Kidney (tissue), 14 donors: Measurements from ENCODE around the gene KLF2. TPM values are rescaled to one million over a fixed set of nuclear protein-coding genes. Genes with fewer than 3 reads are reported as not detected.

ENCODE experiments used
- DNase-seq, 5 donors: peaks; one replicate each; pipeline ENCODE4 v3.0.0-alpha.2; 2013 to 2020
- FAIRE-seq: peaks from 2 replicates; lab custom pipeline; 2012; peaks lifted over from hg19 to GRCh38; lab: Jason Lieb, UNC
- H3K27ac ChIP-seq, 2 donors: one replicate each; pipeline ENCODE4 v1.7.0; 2013; ENCODE audit warnings: low read depth in 2 of 2, low read length in 2 of 2, inconsistent platforms in 1 of 2
- H3K27me3 ChIP-seq: one replicate; pipeline ENCODE4 v1.7.1; 2013; ENCODE audit warnings: low read length, inconsistent platforms; ENCODE audit not compliant: control insufficient read depth, insufficient read depth
- H3K36me3 ChIP-seq, 3 donors: one replicate each; pipeline versions ENCODE4 v1.7.0 to v1.7.1; 2013; ENCODE audit warnings: low read length in 3 of 3, control low read depth in 1 of 3, inconsistent platforms in 1 of 3; ENCODE audit not compliant: insufficient read depth in 3 of 3, control insufficient read depth in 2 of 3
- H3K4me1 ChIP-seq, 3 donors: one replicate each; pipeline versions ENCODE4 v1.7.0 to v1.7.1; 2013; ENCODE audit warnings: low read length in 3 of 3, inconsistent platforms in 1 of 3, low read depth in 1 of 3; ENCODE audit not compliant: control insufficient read depth in 2 of 3, insufficient read depth in 2 of 3
- H3K4me3 ChIP-seq, 3 donors: one replicate each; pipeline versions ENCODE4 v1.7.0 to v1.8.1; 2013; ENCODE audit warnings: low read length in 3 of 3, control low read depth in 1 of 3, inconsistent platforms in 1 of 3
- H3K9ac ChIP-seq, 3 donors: one replicate each; pipeline versions ENCODE4 v1.7.0 to v1.7.1; 2013; ENCODE audit warnings: low read length in 3 of 3, control low read depth in 1 of 3, inconsistent platforms in 1 of 3
- H3K9me3 ChIP-seq, 3 donors: one replicate each; pipeline versions ENCODE4 v1.7.0 to v1.7.1; 2013; ENCODE audit warnings: low read length in 3 of 3, control low read depth in 1 of 3, inconsistent platforms in 1 of 3; ENCODE audit not compliant: control insufficient read depth in 2 of 3, insufficient read depth in 1 of 3
- intact Hi-C: fragments of 100-400 bp; cut with DNase I; formaldehyde crosslinking; loops from one replicate; pipeline ENCODE4 v1.11.1; 2022
- polyA plus RNA-seq: library from polyadenylated mRNA; stranded (reverse); fragments of 350-450 nt; fragmentation: Illumina TruSeq; extraction: RNeasy Lipid Tissue Mini Kit (QIAGEN cat#74804); gene quantifications from one replicate; pipeline ENCODE4 v1.2.3, GENCODE V29; 2014; ENCODE audit warnings: low read depth, low replicate concordance; ENCODE audit not compliant: insufficient read depth
- total RNA-seq: library from RNA; stranded (reverse); fragmentation: NEBNext Ultra II Directional; extraction: Animal tissue kit (Norgen Biotek cat#: 25700); gene quantifications from one replicate; pipeline ENCODE4 v1.2.1, GENCODE V29; 2021
- TF ChIP-seq, protein P1 (sequence below): IDR thresholded peaks from 3 replicates; pipeline ENCODE4 v1.5.1; 2012; ENCODE audit warnings: mild to moderate bottlenecking, moderate library complexity, borderline replicate concordance; ENCODE audit not compliant: insufficient read depth; ENCODE audit errors: extremely low read depth
- donor health status: control.
- donor health status: control.
- donor health status: control.
- donor health status: control.
- donor health status: control.
- donor health status: DM: yes; HTN: yes; CAD: no.
- donor health status: Normal renal cell carcinoma (clear cell type).

KLF2 gene
- total and polyA plus RNA-seq, 2 donors from 2014 or later: 114 to 131 TPM

DNA sequence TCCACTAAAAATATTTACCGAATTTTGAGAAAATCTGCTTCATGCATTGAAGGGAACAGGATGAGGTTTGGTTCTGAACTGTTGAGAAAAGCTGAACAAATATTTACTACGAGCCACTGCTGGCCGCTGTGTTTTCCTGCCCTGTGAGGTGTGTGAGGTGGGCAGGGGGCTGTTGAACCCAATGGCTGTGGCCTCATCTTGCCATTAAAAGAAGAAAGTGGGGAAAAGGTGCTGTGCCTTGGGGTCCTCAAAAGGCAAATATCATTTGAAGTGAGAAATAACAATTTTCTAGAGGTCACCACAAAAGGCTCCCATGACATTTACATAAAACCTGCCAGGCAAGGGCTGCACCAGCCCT, 44.7 kb downstream of the KLF2 start:
- intact Hi-C loops: no loop called here
- Histone ChIP-seq H3K36me3 (peaks cover 0 to 3% (median 0%) of the 10 kb centered on the region in 3 donors), H3K27ac (no peak overlapping the region), H3K4me1 (peaks cover 0 to 48% (median 37%) of the 10 kb centered on the region in 3 donors), H3K4me3 (no peak overlapping the region), H3K9me3 (no peaks in the 10 kb centered on the region), H3K9ac (no peak overlapping the region), H3K27me3 (no peaks in the 10 kb centered on the region)
- DNase-seq (no peak), FAIRE-seq (no peak)
- TF ChIP-seq, protein P1, sequence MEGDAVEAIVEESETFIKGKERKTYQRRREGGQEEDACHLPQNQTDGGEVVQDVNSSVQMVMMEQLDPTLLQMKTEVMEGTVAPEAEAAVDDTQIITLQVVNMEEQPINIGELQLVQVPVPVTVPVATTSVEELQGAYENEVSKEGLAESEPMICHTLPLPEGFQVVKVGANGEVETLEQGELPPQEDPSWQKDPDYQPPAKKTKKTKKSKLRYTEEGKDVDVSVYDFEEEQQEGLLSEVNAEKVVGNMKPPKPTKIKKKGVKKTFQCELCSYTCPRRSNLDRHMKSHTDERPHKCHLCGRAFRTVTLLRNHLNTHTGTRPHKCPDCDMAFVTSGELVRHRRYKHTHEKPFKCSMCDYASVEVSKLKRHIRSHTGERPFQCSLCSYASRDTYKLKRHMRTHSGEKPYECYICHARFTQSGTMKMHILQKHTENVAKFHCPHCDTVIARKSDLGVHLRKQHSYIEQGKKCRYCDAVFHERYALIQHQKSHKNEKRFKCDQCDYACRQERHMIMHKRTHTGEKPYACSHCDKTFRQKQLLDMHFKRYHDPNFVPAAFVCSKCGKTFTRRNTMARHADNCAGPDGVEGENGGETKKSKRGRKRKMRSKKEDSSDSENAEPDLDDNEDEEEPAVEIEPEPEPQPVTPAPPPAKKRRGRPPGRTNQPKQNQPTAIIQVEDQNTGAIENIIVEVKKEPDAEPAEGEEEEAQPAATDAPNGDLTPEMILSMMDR: no peak

DNA sequence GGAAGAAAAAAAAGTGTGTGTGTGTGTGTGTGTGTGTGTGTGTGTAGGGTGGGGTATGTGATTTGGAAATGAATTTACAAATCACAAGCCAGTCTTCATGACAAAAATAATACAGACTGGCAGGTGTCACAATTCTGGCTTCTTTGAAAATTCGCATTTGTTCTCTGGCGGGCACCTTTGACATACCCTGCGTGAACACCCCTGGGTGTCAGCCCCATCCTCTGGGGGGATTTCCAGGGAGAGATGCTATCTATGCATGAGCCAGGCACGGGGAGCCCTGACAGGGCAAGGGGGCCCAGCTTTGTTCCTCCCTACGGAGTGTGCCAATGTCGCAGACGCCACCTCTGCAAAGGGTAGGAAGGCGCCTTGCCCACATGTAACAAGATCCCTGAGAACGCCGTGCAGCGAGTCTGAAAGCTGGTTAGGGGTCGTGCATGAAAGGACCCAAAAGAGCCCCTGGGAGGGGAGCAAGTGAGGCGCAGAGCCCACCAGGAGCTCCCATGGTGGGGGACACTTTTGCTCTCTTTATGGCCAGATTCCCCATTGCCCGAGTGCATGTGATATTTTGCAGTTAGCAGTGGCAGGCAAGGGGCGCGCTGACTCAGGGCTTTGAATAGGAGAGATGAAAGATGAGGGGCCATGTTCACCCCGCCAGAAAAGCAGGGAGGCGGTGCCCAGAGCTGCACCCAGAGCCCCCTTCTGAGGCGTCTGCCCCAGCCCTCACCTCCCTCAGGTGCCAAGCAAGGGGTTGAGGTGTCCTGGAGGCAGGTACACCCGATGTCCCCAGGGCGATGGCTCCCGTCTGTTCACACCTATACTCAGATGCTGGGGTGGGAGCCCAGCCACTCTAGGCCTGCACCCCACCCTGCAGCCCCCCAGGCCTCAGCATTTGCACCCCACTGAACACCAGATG, 45.3 kb downstream of the KLF2 start:
- FAIRE-seq: no peak
- intact Hi-C loops: no loop called here
- Histone ChIP-seq H3K4me1 (peaks cover 0 to 47% (median 41%) of the 10 kb centered on the region in 3 donors), H3K4me3 (no peak overlapping the region), H3K9ac (no peak overlapping the region), H3K27me3 (no peaks in the 10 kb centered on the region), H3K27ac (no peak overlapping the region), H3K9me3 (no peaks in the 10 kb centered on the region), H3K36me3 (peaks cover 3 to 7% (median 4%) of the 10 kb centered on the region in 3 donors)
- TF ChIP-seq, protein P1: no peak
- peak in 2 of 5 donors; percentile 34 to 66 for DNase-seq

DNA sequence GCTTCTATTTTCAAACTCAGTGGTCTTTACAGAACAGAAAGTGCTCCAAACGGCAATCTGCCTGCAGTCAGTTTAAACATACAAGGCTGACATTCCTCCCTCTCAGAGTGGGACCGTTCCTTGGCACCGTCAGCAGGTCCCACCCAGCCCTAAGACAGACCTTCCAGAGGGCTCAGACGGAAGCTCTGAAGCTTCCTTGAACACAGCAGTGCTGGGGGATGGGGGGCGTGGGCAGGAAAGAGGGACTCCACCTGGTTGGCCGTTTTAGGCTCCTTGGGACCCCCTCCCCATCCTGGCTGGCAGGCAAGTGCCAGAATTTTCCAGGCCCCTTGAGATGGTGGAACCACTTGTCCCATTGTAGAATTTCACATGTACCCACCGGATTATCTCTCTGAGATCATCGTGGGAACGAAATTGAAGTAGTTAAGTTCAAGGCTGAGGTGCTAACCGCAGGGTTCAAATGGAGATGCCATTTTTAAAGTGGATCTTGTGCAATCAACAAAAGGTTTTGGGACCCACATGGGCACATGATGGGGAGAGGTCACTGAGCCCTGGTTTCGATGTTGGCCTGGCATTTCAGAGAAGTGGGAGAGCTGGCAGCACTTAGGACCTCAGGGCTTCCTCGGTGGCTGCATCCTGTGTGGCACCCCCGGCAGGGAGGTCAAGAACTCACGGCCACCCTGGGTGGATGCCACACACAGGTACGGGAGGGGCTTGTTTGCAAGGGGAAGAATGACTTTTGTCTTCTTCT, 46.2 kb downstream of the KLF2 start:
- Histone ChIP-seq H3K27ac (peak overlapping the region in 1 of 2 donors; percentile 26), H3K4me3 (no peak overlapping the region), H3K9me3 (no peaks in the 10 kb centered on the region), H3K36me3 (peaks cover 7 to 12% (median 11%) of the 10 kb centered on the region in 3 donors), H3K9ac (no peak overlapping the region), H3K4me1 (peaks cover 0 to 38% (median 36%) of the 10 kb centered on the region in 3 donors), H3K27me3 (no peaks in the 10 kb centered on the region)
- DNase-seq (peak in 1 of 5 donors; percentile 59), FAIRE-seq (no peak)
- TF ChIP-seq, protein P1: no peak
- intact Hi-C loops: no loop called here
